ENCODE measurements around the gene AHNAK2. TPM values are rescaled to one million over a fixed set of nuclear protein-coding genes. Genes with fewer than 3 reads are reported as not detected.

The AHNAK2 gene
- total and polyA plus RNA-seq, 9 of the 15 experiments (the other 6 are each of a cell fraction or from before 2014, with no cell fraction given) = 0.04 to 0.09 (median 0.04) TPM; not detected in 6

DNA sequence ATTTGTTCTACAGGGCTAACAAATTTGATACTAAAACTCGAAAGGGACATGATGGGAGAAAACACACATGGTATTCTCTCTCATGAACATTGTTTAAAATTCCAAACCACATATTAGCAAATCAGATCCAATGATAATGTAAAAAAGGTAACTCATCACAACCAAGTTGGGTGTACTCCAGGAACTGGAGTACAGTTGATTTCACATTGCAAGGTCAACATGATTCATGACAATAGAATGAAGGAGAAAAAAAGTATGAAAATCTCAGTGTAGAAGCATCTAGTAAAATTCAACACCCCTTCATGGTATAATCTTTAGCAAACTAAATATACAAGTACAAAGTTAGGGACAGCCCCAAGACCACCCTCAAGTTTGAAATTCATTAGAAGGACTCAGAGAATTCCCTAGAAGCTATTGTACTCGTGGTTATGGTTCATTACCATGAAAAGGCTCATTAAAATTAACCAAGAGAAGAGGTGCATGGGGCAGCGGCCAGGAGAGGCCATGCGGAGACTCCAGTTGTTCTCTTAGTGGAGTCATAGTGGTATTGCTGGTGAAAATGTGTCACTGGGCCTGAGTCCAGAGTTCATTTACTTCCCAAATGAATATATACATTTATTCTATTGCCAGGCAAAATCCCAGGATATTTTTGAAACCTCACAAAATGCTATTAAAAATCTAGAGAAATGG lies 45.8 kb upstream of the AHNAK2 start:
- Histone ChIP-seq H3K27ac (ENCODE audit: extremely low read depth, low read depth, low read length) (no peak overlapping the region), H3K9me1 (ENCODE audit: control insufficient read depth, insufficient read depth, low read length) (no peaks in the 10 kb centered on the region), H3K9ac (ENCODE audit: insufficient read depth in 1 of 2, low read depth in 2 of 2, low read length in 2 of 2) (no peak overlapping the region), H3K27me3 (ENCODE audit: control insufficient read depth in 2 of 2, insufficient read depth in 2 of 2, low read length in 2 of 2) (no peaks in the 10 kb centered on the region), H3K4me2 (ENCODE audit: insufficient read depth, low read length) (no peak overlapping the region), H4K20me1 (replicated peaks; ENCODE audit: control insufficient read depth, insufficient read depth, low read length) (0 out of 2 replicates have a peak, but pooled peaks cover 5% of the 10 kb centered on the region), H2AFZ (ENCODE audit: low read depth, low read length) (no peak overlapping the region), H3K9me3 (replicated peaks; ENCODE audit: control insufficient read depth, insufficient read depth, low read depth, low read length) (no peaks in the 10 kb centered on the region), H3K79me2 (ENCODE audit: control insufficient read depth, insufficient read depth, low read length) (peaks cover 32% of the 10 kb centered on the region), H3K4me1 (replicated peaks in 1 of 2; ENCODE audit: control insufficient read depth in 2 of 2, insufficient read depth in 2 of 2, low read length in 2 of 2) (peaks cover 6 to 18% of the 10 kb centered on the region in 2 experiments; a peak in 4 of 5 replicates), H3K4me3 (no peak overlapping the region), H3K36me3 (ENCODE audit: control insufficient read depth, insufficient read depth, low read length) (peaks cover 3% of the 10 kb centered on the region; the same call in 2 of the 3 replicates)
- in situ Hi-C loops (cut with MboI) (no loop called here), intact Hi-C loops (cut with micrococcal nuclease) (no loop called here)
- ATAC-seq = no peak
- BruUV-seq (replicated peaks) = no TSS peak
- FAIRE-seq = no peak
- no peak for DNase-seq (ENCODE audit: extremely low read depth in 1 of 4, low spot score in 3 of 4)
- ChIA-PET POLR2A (interaction anchor here (0.8 kb wide), 1 partner anchor 11 kb away, joined by 3 read pairs; no protein-coding TSS in a partner anchor), CTCF (ENCODE audit: low intra/inter-chr PET ratio) (no interaction called here)
- WGBS (ENCODE audit: insufficient coverage, low coverage, missing lambda C conversion rate) = 42% methylated on average over 4 of the region's 4 CpGs
- no peak for TF ChIP-seq ZNF146 (CRISPR knock-in tag; IDR thresholded peaks at IDR 0.05; ENCODE audit: unreplicated experiment)
- TF ChIP-seq ZNF699 (CRISPR knock-in tag; IDR thresholded peaks at IDR 0.05; ENCODE audit: insufficient replicate concordance) = no peak
- no peak for TF ChIP-seq SRSF7 (optimal IDR thresholded peaks at IDR 0.05; ENCODE audit: low read depth, low read length)
- no peak for TF ChIP-seq FOXM1 (IDR thresholded peaks at IDR 0.05; ENCODE audit: low read depth)
- no peak for TF ChIP-seq FOXM1 (CRISPR knock-in tag; IDR thresholded peaks at IDR 0.05; ENCODE audit: low read depth)
- TF ChIP-seq, protein P1, sequence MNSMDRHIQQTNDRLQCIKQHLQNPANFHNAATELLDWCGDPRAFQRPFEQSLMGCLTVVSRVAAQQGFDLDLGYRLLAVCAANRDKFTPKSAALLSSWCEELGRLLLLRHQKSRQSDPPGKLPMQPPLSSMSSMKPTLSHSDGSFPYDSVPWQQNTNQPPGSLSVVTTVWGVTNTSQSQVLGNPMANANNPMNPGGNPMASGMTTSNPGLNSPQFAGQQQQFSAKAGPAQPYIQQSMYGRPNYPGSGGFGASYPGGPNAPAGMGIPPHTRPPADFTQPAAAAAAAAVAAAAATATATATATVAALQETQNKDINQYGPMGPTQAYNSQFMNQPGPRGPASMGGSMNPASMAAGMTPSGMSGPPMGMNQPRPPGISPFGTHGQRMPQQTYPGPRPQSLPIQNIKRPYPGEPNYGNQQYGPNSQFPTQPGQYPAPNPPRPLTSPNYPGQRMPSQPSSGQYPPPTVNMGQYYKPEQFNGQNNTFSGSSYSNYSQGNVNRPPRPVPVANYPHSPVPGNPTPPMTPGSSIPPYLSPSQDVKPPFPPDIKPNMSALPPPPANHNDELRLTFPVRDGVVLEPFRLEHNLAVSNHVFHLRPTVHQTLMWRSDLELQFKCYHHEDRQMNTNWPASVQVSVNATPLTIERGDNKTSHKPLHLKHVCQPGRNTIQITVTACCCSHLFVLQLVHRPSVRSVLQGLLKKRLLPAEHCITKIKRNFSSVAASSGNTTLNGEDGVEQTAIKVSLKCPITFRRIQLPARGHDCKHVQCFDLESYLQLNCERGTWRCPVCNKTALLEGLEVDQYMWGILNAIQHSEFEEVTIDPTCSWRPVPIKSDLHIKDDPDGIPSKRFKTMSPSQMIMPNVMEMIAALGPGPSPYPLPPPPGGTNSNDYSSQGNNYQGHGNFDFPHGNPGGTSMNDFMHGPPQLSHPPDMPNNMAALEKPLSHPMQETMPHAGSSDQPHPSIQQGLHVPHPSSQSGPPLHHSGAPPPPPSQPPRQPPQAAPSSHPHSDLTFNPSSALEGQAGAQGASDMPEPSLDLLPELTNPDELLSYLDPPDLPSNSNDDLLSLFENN (IDR thresholded peaks at IDR 0.05; ENCODE audit: low read depth in 2 of 2, low read length in 2 of 2) = no peak
- TF ChIP-seq, protein P2, sequence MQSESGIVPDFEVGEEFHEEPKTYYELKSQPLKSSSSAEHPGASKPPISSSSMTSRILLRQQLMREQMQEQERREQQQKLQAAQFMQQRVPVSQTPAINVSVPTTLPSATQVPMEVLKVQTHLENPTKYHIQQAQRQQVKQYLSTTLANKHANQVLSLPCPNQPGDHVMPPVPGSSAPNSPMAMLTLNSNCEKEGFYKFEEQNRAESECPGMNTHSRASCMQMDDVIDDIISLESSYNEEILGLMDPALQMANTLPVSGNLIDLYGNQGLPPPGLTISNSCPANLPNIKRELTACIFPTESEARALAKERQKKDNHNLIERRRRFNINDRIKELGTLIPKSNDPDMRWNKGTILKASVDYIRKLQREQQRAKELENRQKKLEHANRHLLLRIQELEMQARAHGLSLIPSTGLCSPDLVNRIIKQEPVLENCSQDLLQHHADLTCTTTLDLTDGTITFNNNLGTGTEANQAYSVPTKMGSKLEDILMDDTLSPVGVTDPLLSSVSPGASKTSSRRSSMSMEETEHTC (IDR thresholded peaks at IDR 0.05) = no peak
- TF ChIP-seq, protein P3, sequence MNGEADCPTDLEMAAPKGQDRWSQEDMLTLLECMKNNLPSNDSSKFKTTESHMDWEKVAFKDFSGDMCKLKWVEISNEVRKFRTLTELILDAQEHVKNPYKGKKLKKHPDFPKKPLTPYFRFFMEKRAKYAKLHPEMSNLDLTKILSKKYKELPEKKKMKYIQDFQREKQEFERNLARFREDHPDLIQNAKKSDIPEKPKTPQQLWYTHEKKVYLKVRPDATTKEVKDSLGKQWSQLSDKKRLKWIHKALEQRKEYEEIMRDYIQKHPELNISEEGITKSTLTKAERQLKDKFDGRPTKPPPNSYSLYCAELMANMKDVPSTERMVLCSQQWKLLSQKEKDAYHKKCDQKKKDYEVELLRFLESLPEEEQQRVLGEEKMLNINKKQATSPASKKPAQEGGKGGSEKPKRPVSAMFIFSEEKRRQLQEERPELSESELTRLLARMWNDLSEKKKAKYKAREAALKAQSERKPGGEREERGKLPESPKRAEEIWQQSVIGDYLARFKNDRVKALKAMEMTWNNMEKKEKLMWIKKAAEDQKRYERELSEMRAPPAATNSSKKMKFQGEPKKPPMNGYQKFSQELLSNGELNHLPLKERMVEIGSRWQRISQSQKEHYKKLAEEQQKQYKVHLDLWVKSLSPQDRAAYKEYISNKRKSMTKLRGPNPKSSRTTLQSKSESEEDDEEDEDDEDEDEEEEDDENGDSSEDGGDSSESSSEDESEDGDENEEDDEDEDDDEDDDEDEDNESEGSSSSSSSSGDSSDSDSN (IDR thresholded peaks at IDR 0.05; ENCODE audit: borderline replicate concordance in 1 of 2, low read depth in 2 of 2, low read length in 2 of 2) = no peak
- TF ChIP-seq TBP (optimal IDR thresholded peaks at IDR 0.05; ENCODE audit: low read depth, low read length) = no peak
- TF ChIP-seq, protein P4, sequence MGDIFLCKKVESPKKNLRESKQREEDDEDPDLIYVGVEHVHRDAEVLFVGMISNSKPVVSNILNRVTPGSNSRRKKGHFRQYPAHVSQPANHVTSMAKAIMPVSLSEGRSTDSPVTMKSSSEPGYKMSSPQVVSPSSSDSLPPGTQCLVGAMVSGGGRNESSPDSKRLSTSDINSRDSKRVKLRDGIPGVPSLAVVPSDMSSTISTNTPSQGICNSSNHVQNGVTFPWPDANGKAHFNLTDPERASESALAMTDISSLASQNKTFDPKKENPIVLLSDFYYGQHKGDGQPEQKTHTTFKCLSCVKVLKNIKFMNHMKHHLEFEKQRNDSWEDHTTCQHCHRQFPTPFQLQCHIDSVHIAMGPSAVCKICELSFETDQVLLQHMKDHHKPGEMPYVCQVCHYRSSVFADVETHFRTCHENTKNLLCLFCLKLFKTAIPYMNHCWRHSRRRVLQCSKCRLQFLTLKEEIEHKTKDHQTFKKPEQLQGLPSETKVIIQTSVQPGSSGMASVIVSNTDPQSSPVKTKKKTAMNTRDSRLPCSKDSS (IDR thresholded peaks at IDR 0.05; ENCODE audit: low read depth, partially characterized antibody) = no peak
- no peak for TF ChIP-seq TAF15 (IDR thresholded peaks at IDR 0.05; ENCODE audit: low read depth, low read length)

Measured in K562 (cell line).